ENCODE results near the gene TUBB3. TPM values are rescaled to one million over a fixed set of nuclear protein-coding genes. Genes with fewer than 3 reads are reported as not detected.

Gene TUBB3
- total and polyA plus RNA-seq, 2 of the 4 experiments (the other 2 are of a cell fraction), result 311 to 410 TPM

GRCh38 chr16:89892055-89892630 lies 31.0 kb upstream of the TUBB3 start:
- no peak overlapping the region for H2BK120ac ChIP-seq (ENCODE audit: low read depth, low read length)
- H3K27me3 ChIP-seq (ENCODE audit: control insufficient read depth, insufficient read depth, low read length), result no peaks in the 10 kb centered on the region
- H2BK20ac ChIP-seq (ENCODE audit: low read depth, low read length), result no peak overlapping the region
- no peak overlapping the region for H3K4me2 ChIP-seq (ENCODE audit: low read depth, low read length)
- H4K20me1 ChIP-seq (ENCODE audit: insufficient read depth, low read length), result peaks cover 48% of the 10 kb centered on the region
- BruUV-seq (replicated peaks), result no TSS peak
- 92% methylated on average over 2 of the region's 18 CpGs; no CpG with 5 or more reads in 1 of the 2 experiments for WGBS, 2 experiments (ENCODE audit: extremely low coverage in 2 of 2, insufficient read length in 1 of 2)
- H3K56ac ChIP-seq (ENCODE audit: extremely low read depth, insufficient read depth, low read length), result no peak overlapping the region
- no peaks in the 10 kb centered on the region for H3K9me3 ChIP-seq (ENCODE audit: control insufficient read depth, insufficient read depth, low read length)
- H3K4ac ChIP-seq (ENCODE audit: low read depth, low read length), result no peak overlapping the region
- DNase-seq (no peak), ATAC-seq (ENCODE audit: low read depth) (no peak)
- peaks cover 15 to 53% of the 10 kb centered on the region in 2 experiments for H3K79me1 ChIP-seq (ENCODE audit: low read depth in 1 of 2, low read length in 2 of 2)
- intact Hi-C loops (cut with micrococcal nuclease), result no loop called here
- ChIA-PET POLR2A (ENCODE audit: unreplicated experiment) (no interaction called here), CTCF (no interaction called here)
- H4K5ac ChIP-seq (ENCODE audit: low read depth, low read length), result no peak overlapping the region
- TF ChIP-seq RAD21 (IDR thresholded peaks at IDR 0.05; ENCODE audit: low read length), result no peak
- no peak for TF ChIP-seq CEBPB (IDR thresholded peaks at IDR 0.05; ENCODE audit: low read depth, low read length)
- TF ChIP-seq ELK1 (IDR thresholded peaks at IDR 0.05; ENCODE audit: borderline replicate concordance, low read depth, low read length), result no peak
- TF ChIP-seq USF2 (IDR thresholded peaks at IDR 0.05; ENCODE audit: low read depth, low read length), result no peak
- TF ChIP-seq MAFK (IDR thresholded peaks at IDR 0.05; ENCODE audit: low read depth, low read length), result no peak
- no peak for TF ChIP-seq FOS (IDR thresholded peaks at IDR 0.05; ENCODE audit: low read depth, low read length)
- no peak for TF ChIP-seq RCOR1 (IDR thresholded peaks at IDR 0.05; ENCODE audit: insufficient replicate concordance, low read length)
- TF ChIP-seq NFE2L2 (IDR thresholded peaks at IDR 0.05; ENCODE audit: low read depth, low read length), result no peak
- TF ChIP-seq RFX5 (IDR thresholded peaks at IDR 0.05; ENCODE audit: low read depth, low read length), result no peak
- TF ChIP-seq CHD1 (IDR thresholded peaks at IDR 0.05; ENCODE audit: low read depth, low read length), result no peak
- TF ChIP-seq SMC3 (IDR thresholded peaks at IDR 0.05; ENCODE audit: low read depth, low read length), result no peak
- TF ChIP-seq MAZ (IDR thresholded peaks at IDR 0.05; ENCODE audit: borderline replicate concordance, low read depth, low read length), result no peak
- TF ChIP-seq POLR2A (IDR thresholded peaks at IDR 0.05; ENCODE audit: low read depth, low read length), result no peak
- no peak for TF ChIP-seq BHLHE40 (IDR thresholded peaks at IDR 0.05; ENCODE audit: low read depth, low read length)
- no peak for TF ChIP-seq CTCF (conservative IDR thresholded peaks at IDR 0.05; ENCODE audit: low read depth, low read length)
- TF ChIP-seq MXI1 (IDR thresholded peaks at IDR 0.05; ENCODE audit: borderline replicate concordance, low read depth, low read length), result no peak
- no peak overlapping the region for H3K14ac ChIP-seq (replicated peaks; ENCODE audit: low read depth, low read length)
- H3K9ac ChIP-seq (ENCODE audit: low read depth, low read length), result no peak overlapping the region
- no peak overlapping the region for H3K27ac ChIP-seq (ENCODE audit: insufficient read depth, low read length)
- H3K23ac ChIP-seq (ENCODE audit: low read depth, low read length), result no peak overlapping the region
- peak overlapping the region; percentile 65 for H2AK9ac ChIP-seq (replicated peaks; ENCODE audit: low read depth, low read length, poor library complexity)
- dilution Hi-C loops (cut with HindIII; ENCODE audit: low sequenced_read_pairs, unreplicated experiment), result no loop called here
- in situ Hi-C loops (cut with MboI; ENCODE audit: low sequenced_read_pairs), result no loop called here
- no peaks in the 10 kb centered on the region for H3K4me1 ChIP-seq (ENCODE audit: control insufficient read depth, insufficient read depth, low read length)
- no peak overlapping the region for H2BK5ac ChIP-seq (ENCODE audit: low read depth, low read length, poor library complexity, severe bottlenecking)
- no peak overlapping the region for H2AFZ ChIP-seq (replicated peaks; ENCODE audit: low read length, poor library complexity)
- H3K4me3 ChIP-seq (ENCODE audit: insufficient read depth, low read depth, low read length), result no peak overlapping the region
- H4K8ac ChIP-seq (ENCODE audit: low read depth in 2 of 2, low read length in 2 of 2), result no peak overlapping the region
- H3K36me3 ChIP-seq (ENCODE audit: control insufficient read depth, insufficient read depth, low read length), result peaks cover 67% of the 10 kb centered on the region
- no peak overlapping the region for H4K91ac ChIP-seq (ENCODE audit: insufficient read depth, low read depth, low read length)
- H3K9me1 ChIP-seq (ENCODE audit: insufficient read depth, low read length), result peaks cover 4% of the 10 kb centered on the region
- H2BK15ac ChIP-seq (ENCODE audit: low read depth, low read length), result no peak overlapping the region
- H3K18ac ChIP-seq (ENCODE audit: low read depth, low read length), result no peak overlapping the region
- no peak overlapping the region for H2AK5ac ChIP-seq (ENCODE audit: low read depth, low read length)

All from IMR-90 (cell line).